Endothelial cell of umbilical vein (primary cell): ENCODE data around the gene TEX11.

Experiments used
- EZH2 ChIP-seq: IDR thresholded peaks from 2 replicates; pipeline ENCODE4 v1.6.1; 2012; ENCODE audit warnings: borderline replicate concordance, low read depth, mild to moderate bottlenecking, moderate library complexity, low read length, inconsistent platforms; ENCODE audit not compliant: severe bottlenecking
- FOS ChIP-seq: IDR thresholded peaks from 2 replicates; pipeline ENCODE4 v1.6.1; 2011; ENCODE audit warnings: mild to moderate bottlenecking, low read length, moderate library complexity, borderline replicate concordance; ENCODE audit not compliant: insufficient read depth
- GATA2 ChIP-seq: IDR thresholded peaks from 2 replicates; pipeline ENCODE4 v1.7.0; 2011; ENCODE audit warnings: low read depth, mild to moderate bottlenecking, moderate library complexity, mixed read lengths, low read length; ENCODE audit not compliant: insufficient read length, insufficient read depth
- JUN ChIP-seq: IDR thresholded peaks from 2 replicates; pipeline ENCODE4 v1.6.1; 2011; ENCODE audit warnings: borderline replicate concordance, low read depth; ENCODE audit not compliant: insufficient read length, insufficient read depth
- MAX ChIP-seq: IDR thresholded peaks from 2 replicates; pipeline ENCODE4 v1.6.1; 2011; ENCODE audit not compliant: insufficient read depth, insufficient read length
- MYC ChIP-seq: IDR thresholded peaks from one replicate; pipeline ENCODE4 v1.6.1; 2011; ENCODE audit warnings: mild to moderate bottlenecking, low read depth, low read length
- POLR2A ChIP-seq: IDR thresholded peaks from 2 replicates; pipeline ENCODE4 v1.6.1; 2012; ENCODE audit warnings: low read depth, mild to moderate bottlenecking, control low read depth, low read length
- POLR2AphosphoS5 ChIP-seq: IDR thresholded peaks from 2 replicates; pipeline ENCODE4 v1.6.1; 2012; ENCODE audit warnings: low read depth, mild to moderate bottlenecking, control low read depth, low read length, moderate library complexity; ENCODE audit not compliant: insufficient read depth
- TF ChIP-seq, protein P1 (sequence below), 2 donors: IDR thresholded peaks; 1 replicate in 1 of 2; 2 replicates in 1 of 2; pipeline ENCODE4 v1.5.1; 2011; ENCODE audit warnings: low read length in 2 of 2, mild to moderate bottlenecking in 2 of 2, moderate library complexity in 2 of 2, control low read depth in 1 of 2, inconsistent platforms in 1 of 2, low read depth in 1 of 2; ENCODE audit not compliant: insufficient read depth in 1 of 2; ENCODE audit errors: extremely low read depth in 1 of 2

- TF ChIP-seq POLR2A (no peak), POLR2AphosphoS5 (no peak), JUN (no peak), EZH2 (no peak), MAX (no peak), MYC (no peak), FOS (no peak), GATA2 (no peak)
- TF ChIP-seq, protein P1, sequence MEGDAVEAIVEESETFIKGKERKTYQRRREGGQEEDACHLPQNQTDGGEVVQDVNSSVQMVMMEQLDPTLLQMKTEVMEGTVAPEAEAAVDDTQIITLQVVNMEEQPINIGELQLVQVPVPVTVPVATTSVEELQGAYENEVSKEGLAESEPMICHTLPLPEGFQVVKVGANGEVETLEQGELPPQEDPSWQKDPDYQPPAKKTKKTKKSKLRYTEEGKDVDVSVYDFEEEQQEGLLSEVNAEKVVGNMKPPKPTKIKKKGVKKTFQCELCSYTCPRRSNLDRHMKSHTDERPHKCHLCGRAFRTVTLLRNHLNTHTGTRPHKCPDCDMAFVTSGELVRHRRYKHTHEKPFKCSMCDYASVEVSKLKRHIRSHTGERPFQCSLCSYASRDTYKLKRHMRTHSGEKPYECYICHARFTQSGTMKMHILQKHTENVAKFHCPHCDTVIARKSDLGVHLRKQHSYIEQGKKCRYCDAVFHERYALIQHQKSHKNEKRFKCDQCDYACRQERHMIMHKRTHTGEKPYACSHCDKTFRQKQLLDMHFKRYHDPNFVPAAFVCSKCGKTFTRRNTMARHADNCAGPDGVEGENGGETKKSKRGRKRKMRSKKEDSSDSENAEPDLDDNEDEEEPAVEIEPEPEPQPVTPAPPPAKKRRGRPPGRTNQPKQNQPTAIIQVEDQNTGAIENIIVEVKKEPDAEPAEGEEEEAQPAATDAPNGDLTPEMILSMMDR (IDR thresholded peaks at IDR 0.05; ENCODE audit: extremely low read depth in 1 of 2, insufficient read depth in 1 of 2, low read depth in 1 of 2, low read length in 2 of 2) = no peak
These were observed 412.0 kb downstream of the TEX11 start for GRCh38 chrX:70496491-70496890.
